ENCODE data around the gene TCF7L2.

The TCF7L2 gene

GRCh38 chr10:112960151-112960681 lies 10.2 kb downstream of the TCF7L2 start:
- no peak overlapping the region for H3K4me3 ChIP-seq (ENCODE audit: low read depth, low read length)
- no peak for DNase-seq (ENCODE audit: low read depth)

- DNase-seq (ENCODE audit: low read depth) = no peak
- no peak overlapping the region for H3K4me3 ChIP-seq (ENCODE audit: low read depth, low read length)
These were observed 11.6 kb downstream of the TCF7L2 start for GRCh38 chr10:112961609-112962008.

- DNase-seq (ENCODE audit: low read depth) = no peak
- H3K4me3 ChIP-seq (ENCODE audit: low read depth, low read length) = no peak overlapping the region
These were observed 12.3 kb downstream of the TCF7L2 start for GRCh38 chr10:112962343-112962742.

GRCh38 chr10:112963835-112964234 lies 13.8 kb downstream of the TCF7L2 start:
- DNase-seq (ENCODE audit: low read depth) = no peak
- H3K4me3 ChIP-seq (ENCODE audit: low read depth, low read length) = no peak overlapping the region

- DNase-seq (ENCODE audit: low read depth) = no peak
- no peak overlapping the region for H3K4me3 ChIP-seq (ENCODE audit: low read depth, low read length)
These were observed 14.4 kb downstream of the TCF7L2 start for GRCh38 chr10:112964482-112964881.

- no peak for DNase-seq (ENCODE audit: low read depth)
- H3K4me3 ChIP-seq (ENCODE audit: low read depth, low read length) = no peak overlapping the region
These were observed 16.3 kb downstream of the TCF7L2 start for GRCh38 chr10:112966194-112966855.

GRCh38 chr10:112967200-112967599 lies 17.2 kb downstream of the TCF7L2 start:
- peak; percentile 49 for DNase-seq (ENCODE audit: low read depth)
- no peak overlapping the region for H3K4me3 ChIP-seq (ENCODE audit: low read depth, low read length)

- no peak for DNase-seq (ENCODE audit: low read depth)
- no peak overlapping the region for H3K4me3 ChIP-seq (ENCODE audit: low read depth, low read length)
These were observed 19.1 kb downstream of the TCF7L2 start for GRCh38 chr10:112969131-112969530.

- no peak overlapping the region for H3K4me3 ChIP-seq (ENCODE audit: low read depth, low read length)
- DNase-seq (ENCODE audit: low read depth) = no peak
These were observed 19.5 kb downstream of the TCF7L2 start for GRCh38 chr10:112969542-112969941.

GRCh38 chr10:112970021-112970420 lies 20.0 kb downstream of the TCF7L2 start:
- H3K4me3 ChIP-seq (ENCODE audit: low read depth, low read length) = no peak overlapping the region
- DNase-seq (ENCODE audit: low read depth) = no peak

- no peak for DNase-seq (ENCODE audit: low read depth)
- no peak overlapping the region for H3K4me3 ChIP-seq (ENCODE audit: low read depth, low read length)
These were observed 22.6 kb downstream of the TCF7L2 start for GRCh38 chr10:112972606-112973005.

- no peak for DNase-seq (ENCODE audit: low read depth)
- no peak overlapping the region for H3K4me3 ChIP-seq (ENCODE audit: low read depth, low read length)
These were observed 23.0 kb downstream of the TCF7L2 start for GRCh38 chr10:112973046-112973445.

GRCh38 chr10:112973805-112974204 lies 23.8 kb downstream of the TCF7L2 start:
- no peak overlapping the region for H3K4me3 ChIP-seq (ENCODE audit: low read depth, low read length)
- DNase-seq (ENCODE audit: low read depth) = no peak

GRCh38 chr10:112977426-112977898 lies 27.4 kb downstream of the TCF7L2 start:
- no peak overlapping the region for H3K4me3 ChIP-seq (ENCODE audit: low read depth, low read length)
- no peak for DNase-seq (ENCODE audit: low read depth)

- no peak for DNase-seq (ENCODE audit: low read depth)
- no peak overlapping the region for H3K4me3 ChIP-seq (ENCODE audit: low read depth, low read length)
These were observed 29.9 kb downstream of the TCF7L2 start for GRCh38 chr10:112979927-112980326.

GRCh38 chr10:112980937-112981336 lies 30.9 kb downstream of the TCF7L2 start:
- DNase-seq (ENCODE audit: low read depth) = no peak

GRCh38 chr10:112981553-112981952 lies 31.5 kb downstream of the TCF7L2 start:
- no peak for DNase-seq (ENCODE audit: low read depth)
- H3K4me3 ChIP-seq (ENCODE audit: low read depth, low read length) = no peak overlapping the region

More at GRCh38 chr10:112980937-112981336, 30.9 kb downstream of the TCF7L2 start:
- H3K4me3 ChIP-seq (ENCODE audit: low read depth, low read length) = no peak overlapping the region

GRCh38 chr10:112983444-112984056 lies 33.5 kb downstream of the TCF7L2 start:
- DNase-seq (ENCODE audit: low read depth) = no peak
- H3K4me3 ChIP-seq (ENCODE audit: low read depth, low read length) = no peak overlapping the region

GRCh38 chr10:112984756-112985155 lies 34.7 kb downstream of the TCF7L2 start:
- H3K4me3 ChIP-seq (ENCODE audit: low read depth, low read length) = no peak overlapping the region
- DNase-seq (ENCODE audit: low read depth) = no peak

- no peak for DNase-seq (ENCODE audit: low read depth)
- no peak overlapping the region for H3K4me3 ChIP-seq (ENCODE audit: low read depth, low read length)
These were observed 35.9 kb downstream of the TCF7L2 start for GRCh38 chr10:112985690-112986543.

All from skeletal muscle cell (primary cell).